Stomach (tissue), 4 donors: ENCODE measurements around the gene CYP2J2.

Experiments used
- CTCF ChIP-seq, 7 experiments: fragments of 450-650 bp in 4 of 7; fragments of 200-600 bp in 3 of 7; sonication (generic) in 3 of 7; IDR thresholded peaks; one replicate each; pipeline ENCODE4 v1.5.1; 2016 to 2019; ENCODE audit warnings: antibody characterized with exemption in 7 of 7, control low read depth in 2 of 7, mild to moderate bottlenecking in 1 of 7
- EP300 ChIP-seq: sonication (generic); formaldehyde crosslinking; IDR thresholded peaks from one replicate; pipeline ENCODE4 v1.6.1; 2017; ENCODE audit warnings: antibody characterized with exemption
- POLR2A ChIP-seq, 4 donors: fragments of 450-650 bp; IDR thresholded peaks; one replicate each; pipeline ENCODE4 v1.6.1; 2016; ENCODE audit warnings: antibody characterized with exemption in 4 of 4, control low read depth in 2 of 4, mild to moderate bottlenecking in 1 of 4, moderate library complexity in 1 of 4
- POLR2AphosphoS5 ChIP-seq, 3 donors: sonication (generic); formaldehyde crosslinking; IDR thresholded peaks; one replicate each; pipeline ENCODE4 v1.6.1; 2016; ENCODE audit warnings: antibody characterized with exemption in 3 of 3

GRCh38 chr1:59903141-59903754, 23.3 kb downstream of the CYP2J2 start:
- TF ChIP-seq CTCF (IDR thresholded peaks at IDR 0.05), result no peak
- no peak for TF ChIP-seq POLR2A (IDR thresholded peaks at IDR 0.05)
- TF ChIP-seq POLR2AphosphoS5 (IDR thresholded peaks at IDR 0.05), result no peak
- TF ChIP-seq EP300, result no peak
